Measurements from ENCODE around the gene PPIA.
A peak's percentile ranks its signal among the peaks of the same experiment; 100 is the strongest.
"Not testable (repeated sequence)": the region's sequence is repeated elsewhere in the genome, so short reads cannot be mapped to it uniquely, and the experiment has no call there.

The PPIA gene

DNA sequence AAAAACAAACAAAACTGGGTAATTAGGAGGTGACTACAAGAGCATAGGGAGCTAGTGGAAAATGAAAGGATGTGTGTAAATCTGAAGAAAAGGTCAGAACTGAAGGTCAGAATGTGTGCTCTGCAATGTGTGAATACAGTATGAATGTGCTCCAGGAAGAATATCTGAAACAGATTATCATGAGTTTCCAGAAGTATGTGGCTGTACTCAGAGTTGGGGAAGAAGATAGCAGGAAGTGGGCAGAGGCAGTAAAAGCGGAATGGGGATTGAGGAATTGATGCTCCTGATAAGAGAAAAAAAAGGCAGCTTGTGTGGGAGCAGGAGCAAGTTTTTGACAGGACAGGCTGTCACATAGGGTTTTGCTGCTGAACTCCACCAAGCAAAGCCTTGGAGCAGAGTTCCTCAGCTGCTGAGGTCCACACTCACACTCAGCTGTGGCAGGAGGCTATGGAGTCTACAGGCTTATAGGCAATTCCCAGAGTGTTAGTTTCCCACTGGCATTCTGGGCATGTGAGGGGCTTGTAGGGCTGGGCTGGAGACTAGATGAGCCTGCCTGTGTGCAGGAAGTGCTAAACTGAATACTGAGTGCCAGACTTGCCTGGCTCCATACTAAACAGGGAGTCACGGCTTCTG is 28.5 kb downstream of the PPIA start:
- no peak for DNase-seq
- H3K27me3 Mint-ChIP-seq: no peaks in the 10 kb centered on the region
- no peak overlapping the region for H3K4me3 Mint-ChIP-seq
- ATAC-seq: peak; percentile 31
- peaks cover 20% of the 10 kb centered on the region for H3K4me1 Mint-ChIP-seq
- H3K27ac Mint-ChIP-seq: peak overlapping the region; percentile 1 to 12
- H3K9me3 Mint-ChIP-seq: no peaks in the 10 kb centered on the region

DNA sequence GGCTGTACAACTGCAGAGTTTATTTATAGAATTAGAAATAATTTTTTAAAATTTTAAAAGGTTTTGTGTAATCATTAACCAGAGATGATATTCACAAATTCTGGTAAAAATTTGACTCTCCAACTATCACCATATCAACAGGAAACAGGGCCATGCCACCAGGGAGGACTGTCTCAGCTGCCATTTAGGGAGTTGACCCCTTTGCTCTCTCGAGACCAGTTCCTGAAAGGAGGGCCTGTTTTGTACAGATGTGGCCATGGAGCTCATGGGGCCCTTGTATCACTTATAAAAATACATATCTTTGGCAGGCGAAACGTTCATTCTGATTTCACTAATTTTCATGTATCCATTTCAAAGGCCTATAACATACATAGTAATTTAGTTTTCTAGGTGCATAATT is 31.1 kb downstream of the PPIA start:
- Mint-ChIP-seq H3K27me3 (no peaks in the 10 kb centered on the region), H3K4me3 (no peak overlapping the region), H3K4me1 (peaks cover 20% of the 10 kb centered on the region), H3K27ac (peak overlapping the region in 1 of 2 donors; percentile 48), H3K9me3 (no peaks in the 10 kb centered on the region)
- ATAC-seq (no peak), DNase-seq (no peak)

DNA sequence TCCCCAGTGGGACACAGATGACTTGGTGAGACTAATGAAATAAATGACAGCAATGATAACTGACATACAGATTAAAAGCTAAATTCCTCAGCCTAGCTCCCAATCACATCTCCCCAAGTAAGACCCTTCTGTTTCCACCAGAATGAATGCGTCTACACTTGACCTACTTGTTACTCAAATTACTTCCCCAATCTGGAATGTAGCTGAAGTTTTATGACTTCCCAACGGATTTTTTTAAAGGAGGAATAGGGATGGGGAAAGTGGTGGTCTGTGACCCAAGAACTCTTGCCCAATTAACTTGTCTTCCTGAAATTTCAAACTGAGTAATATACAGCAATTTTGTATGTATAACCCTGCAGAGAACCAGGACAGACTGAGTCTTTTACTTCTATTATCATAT is 42.3 kb downstream of the PPIA start:
- Mint-ChIP-seq H3K4me3 (no peak overlapping the region), H3K27me3 (no peaks in the 10 kb centered on the region), H3K27ac (peak overlapping the region in 1 of 2 donors; percentile 42), H3K4me1 (peaks cover 34% of the 10 kb centered on the region), H3K9me3 (no peaks in the 10 kb centered on the region)
- ATAC-seq (no peak), DNase-seq (no peak)

GRCh38 chr7:44842675-44843074 is 46.2 kb downstream of the PPIA start:
- H3K4me3 Mint-ChIP-seq, DNase-seq, ATAC-seq, H3K9me3 Mint-ChIP-seq, H3K27me3 Mint-ChIP-seq, H3K27ac Mint-ChIP-seq: not testable (repeated sequence)
- peaks cover 62% of the 10 kb centered on the region for H3K4me1 Mint-ChIP-seq

DNA sequence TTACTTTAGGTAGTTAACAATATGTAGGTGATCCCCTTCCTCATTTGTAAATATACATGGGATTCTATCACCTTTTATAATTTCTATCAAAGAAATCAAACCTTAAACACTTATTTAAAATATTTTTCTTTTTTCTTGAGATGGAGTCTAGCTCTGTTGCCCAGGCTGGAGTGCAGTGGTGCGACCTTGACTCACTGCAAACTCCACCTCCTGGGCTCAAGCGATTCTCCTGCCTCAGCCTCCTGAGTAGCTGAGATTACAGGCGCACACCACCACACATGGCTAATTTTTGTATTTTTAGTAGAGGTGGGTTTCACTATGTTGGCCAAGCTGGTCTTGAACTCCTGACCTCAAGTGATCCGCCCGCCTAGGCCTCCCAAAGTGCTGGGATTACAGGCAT is 47.0 kb downstream of the PPIA start:
- peaks cover 60% of the 10 kb centered on the region for H3K4me1 Mint-ChIP-seq
- not testable (repeated sequence) for DNase-seq, H3K27me3 Mint-ChIP-seq, ATAC-seq, H3K9me3 Mint-ChIP-seq, H3K4me3 Mint-ChIP-seq, H3K27ac Mint-ChIP-seq

- no peaks in the 10 kb centered on the region for H3K27me3 Mint-ChIP-seq
- H3K4me1 Mint-ChIP-seq: peaks cover 69% of the 10 kb centered on the region
- H3K4me3 Mint-ChIP-seq: peak overlapping the region; percentile 85 to 94
- H3K9me3 Mint-ChIP-seq: no peaks in the 10 kb centered on the region
- ATAC-seq (no peak), DNase-seq (no peak)
- peak overlapping the region in 1 of 2 donors; percentile 40 for H3K27ac Mint-ChIP-seq
These were observed 49.0 kb downstream of the PPIA start for GRCh38 chr7:44845451-44845850.

DNA sequence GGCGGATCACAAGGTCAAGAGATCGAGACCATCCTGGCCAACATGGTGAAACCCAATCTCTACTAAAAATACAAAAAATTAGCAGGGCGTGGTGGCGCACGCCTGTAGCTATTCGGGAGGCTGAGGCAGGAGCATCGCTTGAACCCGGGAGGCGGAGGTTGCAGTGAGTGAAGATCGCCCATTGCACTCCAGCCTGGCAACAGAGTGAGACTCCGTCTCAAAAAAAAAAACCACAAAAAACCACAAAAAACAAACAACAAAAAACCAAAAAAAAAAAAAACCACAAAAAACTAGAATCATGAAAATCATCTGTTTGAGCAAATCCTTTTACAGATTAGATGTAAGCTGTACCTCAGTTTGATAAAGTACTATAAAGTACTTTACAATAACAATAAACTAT is 49.9 kb downstream of the PPIA start:
- Mint-ChIP-seq H3K27ac (peak overlapping the region; percentile 93 to 100), H3K4me3 (peak overlapping the region; percentile 85 to 94), H3K4me1 (peaks cover 65% of the 10 kb centered on the region)
- H3K9me3 Mint-ChIP-seq, ATAC-seq, H3K27me3 Mint-ChIP-seq: not testable (repeated sequence)
- DNase-seq: peak in 1 of 2 donors; percentile 27

GRCh38 chr7:44846816-44847508 is 50.5 kb downstream of the PPIA start:
- H3K27ac Mint-ChIP-seq: peak overlapping the region; percentile 93 to 100
- DNase-seq: no peak
- H3K27me3 Mint-ChIP-seq: no peaks in the 10 kb centered on the region
- peaks cover 59% of the 10 kb centered on the region for H3K4me1 Mint-ChIP-seq
- H3K4me3 Mint-ChIP-seq: peak overlapping the region; percentile 85 to 94
- H3K9me3 Mint-ChIP-seq: no peaks in the 10 kb centered on the region
- peak; percentile 56 for ATAC-seq

DNA sequence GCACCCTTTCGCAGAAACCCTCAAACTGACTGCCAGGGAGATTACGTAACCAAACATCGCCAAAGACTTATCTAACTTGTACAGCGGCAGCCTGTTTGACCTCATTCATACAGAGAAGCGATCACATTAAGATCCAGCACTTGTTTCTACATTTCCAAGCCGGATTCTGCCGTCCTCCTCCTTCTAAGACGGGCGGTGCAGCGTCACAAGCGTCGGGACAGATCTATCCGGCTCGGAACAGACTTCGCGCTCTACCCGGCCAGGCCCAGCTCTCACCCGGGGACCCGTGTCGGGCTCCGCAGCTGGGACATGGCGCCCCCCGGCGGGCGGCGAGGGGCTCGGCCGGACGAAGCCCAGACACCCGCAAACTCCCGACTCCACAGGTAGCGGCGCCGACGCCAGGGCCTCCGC is 51.0 kb downstream of the PPIA start:
- DNase-seq: peak; percentile 92 to 94
- Mint-ChIP-seq H3K4me1 (peaks cover 54% of the 10 kb centered on the region), H3K4me3 (peak overlapping the region; percentile 85 to 94), H3K27me3 (no peaks in the 10 kb centered on the region), H3K27ac (peak overlapping the region; percentile 93 to 100), H3K9me3 (no peaks in the 10 kb centered on the region)
- ATAC-seq: peak; percentile 82

DNA sequence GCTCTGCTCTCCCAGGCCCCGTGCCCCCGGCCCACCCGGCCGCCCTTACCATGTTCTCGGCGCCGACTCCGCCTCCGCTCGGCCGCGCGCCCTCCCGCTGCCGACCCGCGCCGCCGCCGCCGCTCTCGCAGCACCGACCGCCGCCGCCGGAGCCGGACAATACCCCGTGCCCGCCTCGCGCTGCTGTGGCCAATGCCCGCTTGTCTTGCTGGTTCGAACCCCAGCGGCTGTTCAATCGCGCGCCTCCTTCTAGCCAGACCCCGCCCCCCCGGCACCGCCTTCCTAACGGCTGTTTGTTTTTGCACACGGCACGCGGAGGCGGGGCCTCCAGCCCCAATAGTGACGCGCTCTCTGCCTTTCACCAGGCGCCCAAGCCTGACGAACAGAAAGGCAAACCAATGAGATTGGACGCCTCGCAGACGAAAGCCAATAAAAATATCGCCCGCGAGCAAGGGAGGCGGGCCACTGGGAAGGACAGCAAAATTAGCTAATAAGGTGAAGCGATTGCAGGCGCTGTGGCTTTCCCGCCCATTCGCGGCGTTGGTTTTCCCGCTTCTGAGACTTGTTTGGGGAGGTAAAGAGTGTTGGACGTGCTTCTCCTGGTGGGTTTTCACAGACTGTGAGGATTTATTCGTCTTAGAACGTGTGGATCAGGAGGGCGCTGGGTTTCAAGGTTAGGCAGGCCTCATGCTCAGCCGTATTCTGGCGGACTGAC is 51.6 kb downstream of the PPIA start, which contains the start of gene H2AZ2:
H2AZ2 (minus strand) TSS at position 168 of the 715 bp plus-strand sequence; CDS start at position 52, 116 bp downstream.
- peak within 1 kb of the TSS; percentile 85 to 94 for H3K4me3 Mint-ChIP-seq

DNA sequence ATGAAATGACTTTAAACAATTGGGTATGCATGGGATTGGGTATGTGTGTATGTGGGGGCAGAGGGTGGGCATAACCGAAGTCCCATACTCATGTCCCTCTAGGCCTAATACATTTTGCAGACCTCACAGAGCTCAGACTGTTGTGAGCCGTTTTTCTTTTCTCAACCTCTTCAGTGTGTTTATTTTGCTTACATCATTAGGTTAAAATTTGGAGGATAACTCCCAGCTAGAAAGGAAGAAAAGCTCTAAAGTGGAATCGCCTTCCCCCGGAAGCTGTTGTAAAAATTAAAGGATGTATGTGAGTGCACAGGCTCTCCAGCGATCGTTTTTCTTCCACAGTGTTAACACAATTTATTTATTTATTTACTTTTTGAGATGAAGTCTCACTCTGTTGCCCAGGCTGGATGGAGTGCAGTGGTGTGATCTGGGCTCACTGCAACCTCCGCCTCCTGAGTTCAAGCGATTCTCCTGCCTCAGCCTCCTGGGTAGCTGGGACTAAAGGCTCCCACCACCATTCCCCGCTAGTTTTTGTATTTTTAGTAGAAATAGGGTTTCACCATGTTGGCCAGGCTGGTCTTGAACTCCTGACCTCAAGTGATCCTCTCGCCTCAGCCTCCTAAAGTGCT is 52.9 kb downstream of the PPIA start:
- ATAC-seq (no peak), DNase-seq (no peak)
- no peaks in the 10 kb centered on the region for H3K27me3 Mint-ChIP-seq
- peak overlapping the region; percentile 99 to 100 for H3K27ac Mint-ChIP-seq
- H3K9me3 Mint-ChIP-seq: no peaks in the 10 kb centered on the region
- H3K4me1 Mint-ChIP-seq: peaks cover 59% of the 10 kb centered on the region
- H3K4me3 Mint-ChIP-seq: peak overlapping the region; percentile 85 to 94

More for the DNA sequence above, 51.6 kb downstream of the PPIA start, which contains the start of gene H2AZ2:
- Mint-ChIP-seq H3K27me3 (no peaks in the 10 kb centered on the region), H3K4me1 (peaks cover 56% of the 10 kb centered on the region), H3K9me3 (no peaks in the 10 kb centered on the region), H3K27ac (peak within 1 kb of the TSS; percentile 99 to 100)
- ATAC-seq (peak; percentile 88), DNase-seq (peak; percentile 99 to 100)

- H3K4me1 Mint-ChIP-seq: peaks cover 53% of the 10 kb centered on the region
- DNase-seq: no peak
- ATAC-seq: no peak
- no peaks in the 10 kb centered on the region for H3K27me3 Mint-ChIP-seq
- H3K9me3 Mint-ChIP-seq: no peaks in the 10 kb centered on the region
- peak overlapping the region; percentile 85 to 94 for H3K4me3 Mint-ChIP-seq
- H3K27ac Mint-ChIP-seq: peak overlapping the region; percentile 40 to 92
These were observed 53.5 kb downstream of the PPIA start for GRCh38 chr7:44849885-44850544.

- DNase-seq: no peak
- Mint-ChIP-seq H3K27me3 (no peaks in the 10 kb centered on the region), H3K4me3 (no peak overlapping the region), H3K4me1 (peaks cover 46% of the 10 kb centered on the region), H3K27ac (no peak overlapping the region), H3K9me3 (no peaks in the 10 kb centered on the region)
- no peak for ATAC-seq
These were observed 56.1 kb downstream of the PPIA start for GRCh38 chr7:44852590-44852989.
